K562 (cell line): Measurements from ENCODE around the gene RBM45. TPM values are rescaled to one million over a fixed set of nuclear protein-coding genes. Genes with fewer than 3 reads are reported as not detected.

Experiments
- ATAC-seq: fragments of 200-7000 bp; cut with Tn5 transposase; 3 replicates; pipeline ENCODE4 v1.9.1; 2020; ENCODE audit warnings: moderate library complexity
- BruUV-seq: library from RNA; stranded (reverse); fragments of 400-500 nt; replicated peaks from 2 replicates; lab custom pipeline; 2021; lab: Mats Ljungman, UMichigan
- CTCF ChIA-PET: fragments of 300-600 bp; formaldehyde crosslinking; extraction: SDS; loops from one replicate; lab custom pipeline; 2021; ENCODE audit warnings: low intra/inter-chr PET ratio; lab: Yijun Ruan, JAX
- POLR2A ChIA-PET: fragments of 300-600, 350-650 bp; sonication (Branson Sonifier 250); formaldehyde crosslinking; extraction: SDS; loops from one replicate; lab custom pipeline; 2021; ENCODE audit warnings: antibody characterized with exemption, inconsistent platforms; lab: Yijun Ruan, JAX
- DNase-seq, 4 experiments: peaks; one replicate each; pipeline versions ENCODE4 v3.0.0 to v3.0.0-alpha.2; 2011 to 2018; ENCODE audit warnings: low spot score in 3 of 4, mixed read lengths in 3 of 4; ENCODE audit errors: extremely low read depth in 1 of 4
- FAIRE-seq: peaks from 2 replicates; lab custom pipeline; 2011; peaks lifted over from hg19 to GRCh38; lab: Jason Lieb, UNC
- H2AFZ ChIP-seq: 2 replicates; pipeline ENCODE4 v1.6.0; 2011; ENCODE audit warnings: low read depth, low read length, control low read depth, inconsistent platforms
- H3K27ac ChIP-seq: fragments of 200-600 bp; 3 replicates; pipeline ENCODE4 v1.8.0; 2011; ENCODE audit warnings: low read depth, mild to moderate bottlenecking, control low read depth, inconsistent platforms, low read length, moderate library complexity, mixed read lengths; ENCODE audit errors: extremely low read depth
- H3K27me3 ChIP-seq, 2 experiments: fragments of 300-600 bp in 1 of 2; 2 replicates in 1 of 2; 3 replicates in 1 of 2; pipeline versions ENCODE4 v1.6.0 to v1.8.0; 2011; ENCODE audit warnings: inconsistent platforms in 2 of 2, low read length in 2 of 2, mild to moderate bottlenecking in 1 of 2, mixed read lengths in 1 of 2, moderate library complexity in 1 of 2; ENCODE audit not compliant: control insufficient read depth in 2 of 2, insufficient read depth in 2 of 2
- H3K36me3 ChIP-seq: fragments of 300-600 bp; 3 replicates; pipeline ENCODE4 v1.8.0; 2011; ENCODE audit warnings: mild to moderate bottlenecking, low read length, inconsistent platforms; ENCODE audit not compliant: control insufficient read depth, insufficient read depth
- H3K4me1 ChIP-seq, 2 experiments: fragments of 200-600 bp in 1 of 2; replicated peaks in 1 of 2; 2 replicates in 1 of 2; 3 replicates in 1 of 2; pipeline versions ENCODE4 v1.5.1 to v1.8.0; 2011; ENCODE audit warnings: inconsistent platforms in 2 of 2, low read length in 2 of 2, mild to moderate bottlenecking in 1 of 2, mixed read lengths in 1 of 2, moderate library complexity in 1 of 2; ENCODE audit not compliant: control insufficient read depth in 2 of 2, insufficient read depth in 2 of 2
- H3K4me2 ChIP-seq: 2 replicates; pipeline ENCODE4 v1.6.1; 2011; ENCODE audit warnings: low read length, control low read depth, inconsistent platforms, mixed read lengths; ENCODE audit not compliant: insufficient read depth
- H3K4me3 ChIP-seq: fragments of 200-600 bp; sonication (generic), shearing (Covaris generic); 2 replicates; pipeline ENCODE4 v1.5.1; 2016; ENCODE audit warnings: control low read depth, inconsistent platforms
- H3K79me2 ChIP-seq: fragments of 200-600 bp; 3 replicates; pipeline ENCODE4 v1.8.0; 2011; ENCODE audit warnings: low read length, inconsistent platforms; ENCODE audit not compliant: control insufficient read depth, insufficient read depth
- H3K9ac ChIP-seq, 2 experiments: 2 replicates each; pipeline versions ENCODE4 v1.6.0 to v1.6.1; 2011; ENCODE audit warnings: low read depth in 2 of 2, low read length in 2 of 2, control low read depth in 1 of 2, inconsistent platforms in 1 of 2, mild to moderate bottlenecking in 1 of 2, mixed read lengths in 1 of 2; ENCODE audit not compliant: insufficient read depth in 1 of 2
- H3K9me1 ChIP-seq: one replicate; pipeline ENCODE4 v1.6.0; 2011; ENCODE audit warnings: inconsistent platforms, mild to moderate bottlenecking, low read length, moderate library complexity; ENCODE audit not compliant: control insufficient read depth, insufficient read depth
- H3K9me3 ChIP-seq: replicated peaks from 2 replicates; pipeline ENCODE4 v1.5.1; 2011; ENCODE audit warnings: low read depth, low read length, inconsistent platforms; ENCODE audit not compliant: control insufficient read depth, insufficient read depth
- H4K20me1 ChIP-seq: replicated peaks from 2 replicates; pipeline ENCODE4 v1.6.1; 2011; ENCODE audit warnings: low read length, inconsistent platforms, mixed read lengths; ENCODE audit not compliant: control insufficient read depth, insufficient read depth
- CLOCK ChIP-seq: fragments of 250-450 bp; sonication (Bioruptor Pico); IDR thresholded peaks from 2 replicates; pipeline ENCODE4 v1.4.0; 2020; ENCODE audit warnings: mild to moderate bottlenecking, moderate library complexity, borderline replicate concordance
- PCBP2 ChIP-seq: fragments of 200-400 bp; formaldehyde crosslinking; IDR thresholded peaks from 2 replicates; pipeline ENCODE4 v1.6.1; 2018; ENCODE audit warnings: low read length, low read depth, mild to moderate bottlenecking, moderate library complexity; ENCODE audit not compliant: poor library complexity, severe bottlenecking
- PHF8 ChIP-seq: fragments of 200-600 bp; sonication (generic); IDR thresholded peaks from 2 replicates; pipeline ENCODE4 v1.6.1; 2012; ENCODE audit warnings: mixed run types, mild to moderate bottlenecking, inconsistent platforms, low read length, moderate library complexity, borderline replicate concordance
- SMARCB1 ChIP-seq: IDR thresholded peaks from 2 replicates; pipeline ENCODE4 v1.6.1; 2011; ENCODE audit warnings: improper control_type of control experiment, low read depth; ENCODE audit not compliant: insufficient read length
- SUPT5H ChIP-seq: fragments of 450-650 bp; IDR thresholded peaks from 2 replicates; pipeline ENCODE4 v1.6.1; 2016
- TGIF2 ChIP-seq: sonication (generic); formaldehyde crosslinking; IDR thresholded peaks from 2 replicates; pipeline ENCODE4 v1.8.1; 2022; ENCODE audit warnings: mild to moderate bottlenecking, missing genetic modification reagents, moderate library complexity
- ZBTB1 ChIP-seq: sonication (generic); formaldehyde crosslinking; IDR thresholded peaks from 2 replicates; pipeline ENCODE4 v1.8.1; 2023; ENCODE audit warnings: missing genetic modification reagents, low read depth, mild to moderate bottlenecking, borderline replicate concordance
- ZNF133 ChIP-seq: fragments of 250-450 bp; sonication (Bioruptor Pico); IDR thresholded peaks from 2 replicates; pipeline ENCODE4 v1.4.0; 2020; ENCODE audit warnings: mild to moderate bottlenecking
- ZNF146 ChIP-seq: IDR thresholded peaks from one replicate; pipeline ENCODE4 v1.6.1; 2018; ENCODE audit warnings: missing compliant biosample characterization; ENCODE audit not compliant: unreplicated experiment
- ZNF699 ChIP-seq: fragments of 250-450 bp; sonication (Bioruptor Pico); IDR thresholded peaks from 2 replicates; pipeline ENCODE4 v1.8.0; 2021; ENCODE audit warnings: mild to moderate bottlenecking, moderate library complexity; ENCODE audit not compliant: insufficient replicate concordance
- in situ Hi-C: fragments of 300-500 bp; cut with MboI; formaldehyde crosslinking; loops from 4 replicates; pipeline ENCODE4 v1.15.0; 2018; ENCODE audit warnings: inconsistent platforms, mixed read lengths
- intact Hi-C: fragments of 100-400 bp; cut with micrococcal nuclease; formaldehyde crosslinking; loops from 2 replicates; pipeline ENCODE4 v1.14.2; 2022
- polyA plus RNA-seq, 8 experiments: library from polyadenylated mRNA; depleted of rRNA in 4 of 8; stranded (reverse) in 5 of 8; unstranded in 3 of 8; fragments of >200 nt; fragmentation: Nextera tagmentation in 2 of 8; fragmentation: Illumina TruSeq in 1 of 8; extraction: Ambion mirVana in 2 of 8; extraction: Trizol in 1 of 8; gene quantifications; 2 replicates each; pipeline versions ENCODE4 v1.2.1 to v1.2.3, GENCODE V29; 2011 to 2014; ENCODE audit warnings: inconsistent platforms in 1 of 8, missing spikeins in 1 of 8
- total RNA-seq, 7 experiments: library from RNA; depleted of rRNA in 6 of 7; stranded (reverse); fragments of >200 nt in 6 of 7; fragmentation: Illumina TruSeq in 2 of 7; extraction: Trizol in 2 of 7; gene quantifications; 2 replicates each; pipeline versions ENCODE4 v1.2.1 to v1.2.3, GENCODE V29; 2011 to 2021; ENCODE audit warnings: low replicate concordance in 1 of 7

The RBM45 gene
- total and polyA plus RNA-seq, 9 of the 15 experiments (the other 6 are each of a cell fraction or from before 2014, with no cell fraction given), result 6.7 to 22.0 (median 15.0) TPM

- Histone ChIP-seq H3K79me2 (no peaks in the 10 kb centered on the region), H3K4me3 (no peak overlapping the region), H4K20me1 (no peaks in the 10 kb centered on the region), H3K9me1 (no peaks in the 10 kb centered on the region), H3K27me3 (no peaks in the 10 kb centered on the region), H3K4me1 (no peaks in the 10 kb centered on the region), H3K27ac (no peak overlapping the region), H3K36me3 (no peaks in the 10 kb centered on the region), H3K4me2 (no peak overlapping the region), H3K9me3 (no peaks in the 10 kb centered on the region), H2AFZ (no peak overlapping the region), H3K9ac (no peak overlapping the region)
- FAIRE-seq (no peak), DNase-seq (no peak), ATAC-seq (peak; percentile 66)
- intact Hi-C loops (no loop called here), in situ Hi-C loops (no loop called here)
- BruUV-seq, result no TSS peak
- ChIA-PET POLR2A (interaction anchor here (1.1 kb wide), 1 partner anchor 23 kb away, joined by 3 read pairs; no protein-coding TSS in a partner anchor), CTCF (no interaction called here)
- TF ChIP-seq ZNF146 (CRISPR knock-in tag), result no peak
- no peak for TF ChIP-seq PHF8
- no peak for TF ChIP-seq ZNF699 (CRISPR knock-in tag)
- TF ChIP-seq TGIF2 (CRISPR knock-in tag), result no peak
- no peak for TF ChIP-seq ZBTB1 (CRISPR knock-in tag)
- TF ChIP-seq ZNF133, result no peak
- no peak for TF ChIP-seq PCBP2
- TF ChIP-seq CLOCK (CRISPR knock-in tag), result no peak
- TF ChIP-seq SMARCB1, result no peak
- no peak for TF ChIP-seq SUPT5H
Observed at GRCh38 chr2:178143481-178143880, 31.2 kb downstream of the RBM45 start.
